ENCODE measurements around the gene PTPRE.
A peak's percentile ranks its signal among the peaks of the same experiment; 100 is the strongest.

PTPRE gene

DNA sequence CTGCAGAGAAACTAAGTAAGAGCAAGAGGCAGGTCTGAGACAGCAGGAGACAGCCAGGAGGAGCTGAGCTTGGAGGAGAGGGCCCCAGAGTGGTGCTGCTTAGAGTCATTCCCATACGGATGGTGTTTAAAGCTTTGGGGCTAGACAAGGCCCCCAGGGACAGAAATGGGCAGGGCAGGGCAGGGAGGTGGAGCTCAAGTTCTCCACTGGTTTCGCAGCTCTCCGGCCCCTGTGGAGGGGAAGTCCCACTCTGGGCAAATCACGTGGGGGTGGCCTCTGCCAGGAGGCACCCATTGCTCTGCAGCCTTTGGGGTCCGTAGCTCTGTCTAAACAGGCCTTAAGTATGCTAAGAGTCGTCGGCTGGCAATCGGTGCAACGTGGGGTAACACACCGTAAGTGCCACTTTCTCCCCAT lies 1.0 kb upstream of the PTPRE start:
- TF ChIP-seq, protein P1, sequence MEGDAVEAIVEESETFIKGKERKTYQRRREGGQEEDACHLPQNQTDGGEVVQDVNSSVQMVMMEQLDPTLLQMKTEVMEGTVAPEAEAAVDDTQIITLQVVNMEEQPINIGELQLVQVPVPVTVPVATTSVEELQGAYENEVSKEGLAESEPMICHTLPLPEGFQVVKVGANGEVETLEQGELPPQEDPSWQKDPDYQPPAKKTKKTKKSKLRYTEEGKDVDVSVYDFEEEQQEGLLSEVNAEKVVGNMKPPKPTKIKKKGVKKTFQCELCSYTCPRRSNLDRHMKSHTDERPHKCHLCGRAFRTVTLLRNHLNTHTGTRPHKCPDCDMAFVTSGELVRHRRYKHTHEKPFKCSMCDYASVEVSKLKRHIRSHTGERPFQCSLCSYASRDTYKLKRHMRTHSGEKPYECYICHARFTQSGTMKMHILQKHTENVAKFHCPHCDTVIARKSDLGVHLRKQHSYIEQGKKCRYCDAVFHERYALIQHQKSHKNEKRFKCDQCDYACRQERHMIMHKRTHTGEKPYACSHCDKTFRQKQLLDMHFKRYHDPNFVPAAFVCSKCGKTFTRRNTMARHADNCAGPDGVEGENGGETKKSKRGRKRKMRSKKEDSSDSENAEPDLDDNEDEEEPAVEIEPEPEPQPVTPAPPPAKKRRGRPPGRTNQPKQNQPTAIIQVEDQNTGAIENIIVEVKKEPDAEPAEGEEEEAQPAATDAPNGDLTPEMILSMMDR (IDR thresholded peaks at IDR 0.05; ENCODE audit: low read depth, low read length, missing control alignments): no peak
- DNase-seq: no peak
- no peak overlapping the region for H3K4me3 ChIP-seq (ENCODE audit: low read depth, low read length)
- no peaks in the 10 kb centered on the region for H3K27me3 ChIP-seq (replicated peaks)
- H3K27ac ChIP-seq: no peak overlapping the region
- no peaks in the 10 kb centered on the region for H3K36me3 ChIP-seq (replicated peaks)
- in situ Hi-C loops (cut with HindIII; ENCODE audit: low pct_ligation_motif_present, low sequenced_read_pairs): loop anchor here (10.0 kb wide), 1 partner anchor 109 kb away; no protein-coding TSS in a partner anchor

GRCh38 chr10:127907411-127908105 lies 655 bp downstream of the PTPRE start:
- TF ChIP-seq, protein P1 (IDR thresholded peaks at IDR 0.05; ENCODE audit: low read depth, low read length, missing control alignments): no peak
- no peak for DNase-seq
- Histone ChIP-seq H3K27me3 (replicated peaks) (no peaks in the 10 kb centered on the region), H3K27ac (peak overlapping the region; percentile 88), H3K36me3 (replicated peaks) (no peaks in the 10 kb centered on the region), H3K4me3 (ENCODE audit: low read depth, low read length) (peak overlapping the region; percentile 75)
- in situ Hi-C loops (cut with HindIII; ENCODE audit: low pct_ligation_motif_present, low sequenced_read_pairs): loop anchor here (10.0 kb wide), 1 partner anchor 107 kb away; no protein-coding TSS in a partner anchor

GRCh38 chr10:127908106-127908958 lies 1.4 kb downstream of the PTPRE start:
- TF ChIP-seq, protein P1 (IDR thresholded peaks at IDR 0.05; ENCODE audit: low read depth, low read length, missing control alignments): no peak
- Histone ChIP-seq H3K36me3 (replicated peaks) (no peaks in the 10 kb centered on the region), H3K27ac (peak overlapping the region; percentile 88), H3K4me3 (ENCODE audit: low read depth, low read length) (peak overlapping the region; percentile 75), H3K27me3 (replicated peaks) (no peaks in the 10 kb centered on the region)
- in situ Hi-C loops (cut with HindIII; ENCODE audit: low pct_ligation_motif_present, low sequenced_read_pairs): loop anchor here (10.0 kb wide), 1 partner anchor 106 kb away; no protein-coding TSS in a partner anchor
- peak; percentile 96 for DNase-seq

DNA sequence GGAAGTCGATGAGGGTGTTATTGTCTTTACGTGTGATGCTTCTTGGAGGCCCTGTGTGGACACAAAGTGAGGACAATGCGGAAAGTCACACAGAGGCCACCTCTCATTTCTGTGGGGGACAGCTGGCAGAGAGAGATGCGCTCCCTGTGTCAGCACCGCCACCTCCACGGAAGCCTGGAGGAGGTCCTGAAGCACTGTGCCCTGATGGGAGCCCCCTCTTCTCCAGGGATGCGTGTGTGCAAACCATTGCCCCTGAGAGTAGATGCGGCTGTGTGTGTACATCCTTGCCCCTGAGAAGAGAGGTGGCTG lies 2.0 kb downstream of the PTPRE start:
- in situ Hi-C loops (cut with HindIII; ENCODE audit: low pct_ligation_motif_present, low sequenced_read_pairs): loop anchor here (10.0 kb wide), 1 partner anchor 106 kb away; no protein-coding TSS in a partner anchor
- TF ChIP-seq, protein P1 (IDR thresholded peaks at IDR 0.05; ENCODE audit: low read depth, low read length, missing control alignments): no peak
- no peak for DNase-seq
- Histone ChIP-seq H3K27ac (peak overlapping the region; percentile 88), H3K27me3 (replicated peaks) (no peaks in the 10 kb centered on the region), H3K4me3 (ENCODE audit: low read depth, low read length) (no peak overlapping the region), H3K36me3 (replicated peaks) (no peaks in the 10 kb centered on the region)

- no peak for DNase-seq
- in situ Hi-C loops (cut with HindIII; ENCODE audit: low pct_ligation_motif_present, low sequenced_read_pairs): loop anchor here (10.0 kb wide), 1 partner anchor 105 kb away; no protein-coding TSS in a partner anchor
- Histone ChIP-seq H3K36me3 (replicated peaks) (no peaks in the 10 kb centered on the region), H3K27me3 (replicated peaks) (no peaks in the 10 kb centered on the region), H3K27ac (peak overlapping the region; percentile 88), H3K4me3 (ENCODE audit: low read depth, low read length) (no peak overlapping the region)
- TF ChIP-seq, protein P1 (IDR thresholded peaks at IDR 0.05; ENCODE audit: low read depth, low read length, missing control alignments): no peak
Measured at GRCh38 chr10:127909716-127910463, 3.0 kb downstream of the PTPRE start.

All from brain microvascular endothelial cell (primary cell).